ENCODE results near the gene FNTB.

The FNTB gene

GRCh38 chr14:65095633-65096205 lies 109.0 kb downstream of the FNTB start:
- DNase-seq: no peak

- DNase-seq: no peak
Measured at GRCh38 chr14:65096323-65097089, 109.8 kb downstream of the FNTB start.

- no peak for DNase-seq
Measured at GRCh38 chr14:65098586-65098985, 111.9 kb downstream of the FNTB start.

- DNase-seq: no peak
Measured at GRCh38 chr14:65100922-65101541, 114.3 kb downstream of the FNTB start.

GRCh38 chr14:65101631-65102440 lies 115.1 kb downstream of the FNTB start:
- DNase-seq: no peak

- DNase-seq: peak; percentile 99
Measured at GRCh38 chr14:65102441-65103149, 115.9 kb downstream of the FNTB start, which contains the start of gene MAX. MAX (minus strand) TSS chr14:65102517; CDS start chr14:65102339, 178 bp downstream.

- peak; percentile 17 for DNase-seq
Measured at GRCh38 chr14:65103150-65103760, 116.6 kb downstream of the FNTB start.

- no peak for DNase-seq
Measured at GRCh38 chr14:65104791-65105190, 118.1 kb downstream of the FNTB start.

GRCh38 chr14:65106316-65106715 lies 119.6 kb downstream of the FNTB start:
- DNase-seq: no peak

GRCh38 chr14:65106736-65107135 lies 120.0 kb downstream of the FNTB start:
- no peak for DNase-seq

GRCh38 chr14:65107200-65107599 lies 120.5 kb downstream of the FNTB start:
- DNase-seq: no peak

- no peak for DNase-seq
Measured at GRCh38 chr14:65109357-65109756, 122.7 kb downstream of the FNTB start.

- no peak for DNase-seq
Measured at GRCh38 chr14:65110525-65110924, 123.8 kb downstream of the FNTB start.

Measured in NCI-H510A (cell line).